Thoracic aorta (tissue), 2 donors: ENCODE data around the gene XAB2. TPM values are rescaled to one million over a fixed set of nuclear protein-coding genes. Genes with fewer than 3 reads are reported as not detected.

ENCODE experiments used
- ATAC-seq: fragments of 150-250 bp; one replicate; pipeline ENCODE4 v1.8.0; 2017; ENCODE audit warnings: low read depth; ENCODE audit not compliant: insufficient number of reproducible peaks, low FRiP score
- DNase-seq: peaks from one replicate; pipeline ENCODE4 v3.0.0-alpha.2; 2020; ENCODE audit warnings: low spot score
- H3K27ac ChIP-seq, 2 donors: fragments of 200-600 bp; sonication (generic); 1 replicate in 1 of 2; 2 replicates in 1 of 2; pipeline ENCODE4 v1.5.1; 2016; ENCODE audit warnings: mild to moderate bottlenecking in 2 of 2, moderate library complexity in 2 of 2
- H3K27me3 ChIP-seq: fragments of 200-600 bp; sonication (generic); replicated peaks from 2 replicates; pipeline ENCODE4 v1.6.0; 2016; ENCODE audit warnings: mild to moderate bottlenecking; ENCODE audit not compliant: insufficient read depth
- H3K36me3 ChIP-seq: fragments of 200-600 bp; sonication (generic); one replicate; pipeline ENCODE4 v1.5.1; 2016
- H3K4me1 ChIP-seq, 2 donors: fragments of 200-600 bp; sonication (generic); 1 replicate in 1 of 2; 2 replicates in 1 of 2; pipeline versions ENCODE4 v1.5.1 to v1.6.0; 2016; ENCODE audit warnings: low read depth in 2 of 2, mild to moderate bottlenecking in 1 of 2; ENCODE audit not compliant: control insufficient read depth in 1 of 2
- H3K4me3 ChIP-seq: fragments of 200-600 bp; sonication (generic); 2 replicates; pipeline ENCODE4 v1.5.1; 2016; ENCODE audit warnings: mild to moderate bottlenecking
- H3K9me3 ChIP-seq: fragments of 200-600 bp; sonication (generic); 2 replicates; pipeline ENCODE4 v1.5.1; 2016
- CTCF ChIP-seq: fragments of 200-600 bp; sonication (generic); IDR thresholded peaks from one replicate; pipeline ENCODE4 v1.5.1; 2019; ENCODE audit warnings: antibody characterized with exemption
- total RNA-seq, 2 donors: library from RNA; depleted of rRNA; stranded (reverse); fragments of >200 nt; gene quantifications; one replicate each; pipeline versions ENCODE4 v1.1.0 to v1.2.3, GENCODE V29; 2016

The XAB2 gene
- total RNA-seq, 2 donors from 2014 or later: 34.1 to 40.6 TPM

DNA sequence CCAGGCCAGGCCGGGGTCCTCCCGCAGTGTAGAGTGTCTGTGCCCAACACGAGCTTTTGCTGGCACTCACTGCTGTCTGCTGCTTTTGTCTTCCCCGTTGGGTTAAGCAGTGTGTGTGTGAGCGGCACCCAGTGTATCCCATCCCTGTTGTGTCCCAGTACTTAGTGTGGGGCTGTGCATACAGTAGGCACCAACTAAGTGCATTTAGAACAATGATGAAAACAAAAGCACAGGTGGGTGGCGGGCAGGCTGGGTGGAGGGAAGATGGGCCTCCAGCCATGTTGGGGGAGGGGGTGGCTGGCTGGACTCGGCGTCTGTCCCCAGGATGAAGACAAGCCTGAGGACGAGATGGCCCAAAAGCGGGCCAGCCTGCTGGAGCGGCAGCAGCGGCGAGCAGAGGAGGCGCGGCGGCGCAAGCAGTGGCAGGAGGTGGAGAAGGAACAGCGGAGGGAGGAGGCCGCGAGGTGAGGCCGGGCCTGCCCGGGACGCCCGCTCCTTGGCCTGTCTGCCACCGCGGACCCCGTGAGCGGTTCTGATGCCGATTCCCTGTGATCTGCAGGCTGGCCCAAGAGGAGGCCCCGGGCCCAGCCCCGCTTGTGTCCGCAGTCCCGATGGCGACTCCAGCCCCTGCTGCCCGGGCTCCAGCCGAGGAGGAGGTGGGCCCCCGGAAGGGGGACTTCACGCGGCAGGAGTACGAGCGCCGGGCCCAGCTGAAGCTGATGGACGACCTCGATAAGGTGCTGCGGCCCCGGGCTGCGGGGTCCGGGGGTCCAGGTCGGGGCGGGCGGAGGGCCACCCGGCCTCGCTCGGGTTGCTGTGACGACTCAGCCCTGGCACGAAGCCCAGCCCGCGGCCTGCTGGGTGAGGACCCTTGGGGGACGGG lies 14.2 kb downstream of the XAB2 start:
- DNase-seq (no peak), ATAC-seq (no peak)
- H3K9me3 ChIP-seq: no peaks in the 10 kb centered on the region
- no peaks in the 10 kb centered on the region for H3K27me3 ChIP-seq
- peaks cover 6% of the 10 kb centered on the region for H3K36me3 ChIP-seq
- no peaks in the 10 kb centered on the region for H3K4me1 ChIP-seq
- H3K4me3 ChIP-seq: no peak overlapping the region
- no peak overlapping the region for H3K27ac ChIP-seq
- no peak for TF ChIP-seq CTCF

DNA sequence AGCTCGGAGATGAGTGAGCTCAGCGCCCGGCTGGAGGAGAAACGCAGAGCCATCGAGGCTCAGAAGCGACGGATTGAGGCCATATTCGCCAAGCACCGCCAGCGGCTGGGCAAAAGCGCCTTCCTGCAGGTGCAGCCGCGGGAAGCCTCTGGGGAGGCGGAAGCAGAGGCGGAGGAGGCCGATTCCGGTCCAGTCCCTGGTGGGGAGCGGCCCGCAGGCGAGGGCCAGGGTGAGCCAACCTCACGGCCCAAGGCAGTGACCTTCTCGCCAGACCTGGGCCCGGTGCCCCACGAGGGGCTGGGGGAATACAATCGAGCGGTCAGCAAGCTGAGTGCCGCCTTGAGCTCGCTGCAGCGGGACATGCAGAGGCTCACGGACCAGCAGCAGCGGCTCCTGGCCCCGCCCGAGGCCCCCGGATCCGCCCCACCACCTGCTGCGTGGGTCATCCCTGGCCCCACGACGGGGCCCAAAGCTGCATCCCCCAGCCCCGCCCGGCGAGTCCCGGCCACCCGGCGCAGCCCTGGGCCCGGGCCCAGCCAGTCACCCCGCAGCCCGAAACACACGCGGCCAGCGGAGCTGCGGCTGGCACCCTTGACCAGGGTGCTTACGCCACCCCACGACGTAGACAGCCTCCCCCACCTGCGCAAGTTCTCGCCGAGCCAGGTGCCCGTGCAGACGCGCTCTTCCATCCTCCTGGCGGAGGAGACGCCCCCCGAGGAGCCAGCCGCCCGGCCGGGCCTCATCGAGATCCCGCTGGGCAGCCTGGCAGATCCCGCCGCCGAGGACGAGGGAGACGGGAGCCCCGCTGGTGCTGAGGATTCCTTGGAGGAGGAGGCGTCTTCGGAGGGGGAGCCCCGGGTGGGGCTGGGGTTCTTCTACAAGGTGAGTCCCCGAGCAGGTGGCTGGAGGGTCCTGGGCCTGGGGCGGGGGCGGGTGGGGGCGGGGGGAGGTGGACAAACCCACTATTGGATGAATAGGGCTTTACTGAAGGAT lies 16.8 kb downstream of the XAB2 start:
- Histone ChIP-seq H3K9me3 (no peaks in the 10 kb centered on the region), H3K27me3 (no peaks in the 10 kb centered on the region), H3K4me3 (no peak overlapping the region), H3K36me3 (no peaks in the 10 kb centered on the region), H3K4me1 (no peaks in the 10 kb centered on the region), H3K27ac (no peak overlapping the region)
- ATAC-seq (no peak), DNase-seq (no peak)
- TF ChIP-seq CTCF: no peak

GRCh38 chr19:7611541-7612279 lies 17.6 kb downstream of the XAB2 start:
- Histone ChIP-seq H3K9me3 (no peaks in the 10 kb centered on the region), H3K27me3 (no peaks in the 10 kb centered on the region), H3K4me1 (no peaks in the 10 kb centered on the region), H3K27ac (no peak overlapping the region), H3K36me3 (no peaks in the 10 kb centered on the region), H3K4me3 (no peak overlapping the region)
- no peak for ATAC-seq
- no peak for DNase-seq
- no peak for TF ChIP-seq CTCF

DNA sequence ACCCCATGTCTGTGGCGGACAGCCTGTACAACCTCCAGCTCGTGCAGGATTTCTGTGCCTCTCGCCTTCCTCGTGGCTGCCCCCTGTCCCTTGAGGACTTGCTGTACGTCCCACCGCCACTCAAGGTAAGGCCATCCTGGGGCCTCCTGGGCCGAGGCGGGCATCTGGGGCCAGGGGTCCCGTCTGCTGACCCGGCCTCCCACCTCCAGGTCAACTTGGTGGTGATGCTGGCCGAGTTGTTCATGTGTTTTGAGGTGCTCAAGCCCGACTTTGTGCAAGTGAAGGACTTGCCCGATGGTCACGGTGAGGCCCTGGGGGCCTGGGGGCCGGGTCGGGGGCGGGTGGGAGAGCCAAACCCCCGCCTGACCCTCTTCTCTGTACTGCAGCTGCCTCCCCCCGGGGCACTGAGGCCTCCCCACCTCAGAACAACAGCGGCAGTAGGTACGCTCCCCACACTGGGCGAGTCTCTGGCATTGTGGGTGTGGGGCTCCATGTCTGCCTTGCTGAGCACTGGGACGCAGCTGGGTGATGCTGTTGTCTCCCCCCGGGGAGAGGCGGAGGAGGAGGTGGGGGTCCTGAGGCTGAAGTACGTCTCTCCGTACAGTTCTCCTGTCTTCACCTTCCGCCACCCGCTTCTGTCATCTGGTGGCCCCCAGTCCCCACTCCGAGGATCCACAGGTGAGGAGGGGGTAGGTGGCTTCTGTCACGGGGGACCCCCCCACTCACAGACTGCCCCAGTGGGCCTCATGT lies 18.7 kb downstream of the XAB2 start:
- Histone ChIP-seq H3K9me3 (no peaks in the 10 kb centered on the region), H3K36me3 (no peaks in the 10 kb centered on the region), H3K4me3 (no peak overlapping the region), H3K27ac (no peak overlapping the region), H3K27me3 (no peaks in the 10 kb centered on the region), H3K4me1 (no peaks in the 10 kb centered on the region)
- ATAC-seq (no peak), DNase-seq (no peak)
- no peak for TF ChIP-seq CTCF
